Measurements from ENCODE around the gene OPRL1.
"Not testable (repeated sequence)": the region's sequence is repeated elsewhere in the genome, so short reads cannot be mapped to it uniquely, and the experiment has no call there.

The OPRL1 gene

DNA sequence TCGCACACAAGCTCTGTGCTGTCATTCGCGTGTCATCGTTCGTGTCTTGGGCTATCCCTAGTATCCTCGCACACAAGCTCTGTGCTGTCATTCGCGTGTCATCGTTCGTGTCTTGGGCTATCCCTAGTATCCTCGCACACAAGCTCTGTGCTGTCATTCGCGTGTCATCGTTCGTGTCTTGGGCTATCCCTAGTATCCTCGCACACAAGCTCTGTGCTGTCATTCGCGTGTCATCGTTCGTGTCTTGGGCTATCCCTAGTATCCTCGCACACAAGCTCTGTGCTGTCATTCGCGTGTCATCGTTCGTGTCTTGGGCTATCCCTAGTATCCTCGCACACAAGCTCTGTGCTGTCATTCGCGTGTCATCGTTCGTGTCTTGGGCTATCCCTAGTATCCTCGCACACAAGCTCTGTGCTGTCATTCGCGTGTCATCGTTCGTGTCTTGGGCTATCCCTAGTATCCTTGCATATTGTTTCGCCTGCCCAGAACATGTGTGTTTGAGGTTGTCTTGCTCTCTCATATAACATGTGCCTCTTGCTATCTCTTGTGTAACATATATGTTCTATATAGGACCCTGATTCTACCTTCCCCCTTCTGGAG lies 7.4 kb downstream of the OPRL1 start:
- not testable (repeated sequence) for H3K27ac ChIP-seq (ENCODE audit: low read depth, low read length); H3K4me3 ChIP-seq (ENCODE audit: low read depth in 1 of 2, low read length in 2 of 2); H3K36me3 ChIP-seq (ENCODE audit: control insufficient read depth in 1 of 2, insufficient read depth in 2 of 2, low read length in 2 of 2); H3K9ac ChIP-seq (ENCODE audit: low read depth in 1 of 2, low read length in 2 of 2); H3K9me3 ChIP-seq (ENCODE audit: control insufficient read depth in 1 of 2, low read length in 2 of 2)
- Histone ChIP-seq H3K27me3 (ENCODE audit: control insufficient read depth in 1 of 2, insufficient read depth in 2 of 2, low read length in 2 of 2) (peaks cover 35 to 36% of the 10 kb centered on the region in 2 donors), H3K4me1 (ENCODE audit: control insufficient read depth in 1 of 2, insufficient read depth in 2 of 2, low read length in 2 of 2) (peaks cover 0 to 12% of the 10 kb centered on the region in 2 donors)

DNA sequence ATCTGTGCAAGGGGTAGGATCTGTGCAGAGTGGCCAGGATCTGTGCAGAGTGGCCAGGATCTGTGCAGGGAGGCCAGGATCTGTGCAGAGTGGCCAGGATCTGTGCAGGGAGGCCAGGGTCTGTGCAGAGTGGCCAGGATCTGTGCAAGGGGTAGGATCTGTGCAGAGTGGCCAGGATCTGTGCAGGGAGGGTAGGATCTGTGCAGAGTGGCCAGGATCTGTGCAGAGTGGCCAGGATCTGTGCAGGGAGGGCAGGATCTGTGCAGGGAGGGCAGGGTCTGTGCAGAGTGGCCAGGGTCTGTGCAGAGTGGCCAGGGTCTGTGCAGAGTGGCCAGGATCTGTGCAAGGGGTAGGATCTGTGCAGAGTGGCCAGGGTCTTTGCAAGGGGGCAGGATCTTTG lies 8.7 kb downstream of the OPRL1 start:
- H3K36me3 ChIP-seq (ENCODE audit: control insufficient read depth in 1 of 2, insufficient read depth in 2 of 2, low read length in 2 of 2); H3K9me3 ChIP-seq (ENCODE audit: control insufficient read depth in 1 of 2, low read length in 2 of 2); H3K4me1 ChIP-seq (ENCODE audit: control insufficient read depth in 1 of 2, insufficient read depth in 2 of 2, low read length in 2 of 2); H3K9ac ChIP-seq (ENCODE audit: low read depth in 1 of 2, low read length in 2 of 2); H3K27ac ChIP-seq (ENCODE audit: low read depth, low read length); H3K4me3 ChIP-seq (ENCODE audit: low read depth in 1 of 2, low read length in 2 of 2): not testable (repeated sequence)
- peaks cover 28 to 30% of the 10 kb centered on the region in 2 donors for H3K27me3 ChIP-seq (ENCODE audit: control insufficient read depth in 1 of 2, insufficient read depth in 2 of 2, low read length in 2 of 2)

DNA sequence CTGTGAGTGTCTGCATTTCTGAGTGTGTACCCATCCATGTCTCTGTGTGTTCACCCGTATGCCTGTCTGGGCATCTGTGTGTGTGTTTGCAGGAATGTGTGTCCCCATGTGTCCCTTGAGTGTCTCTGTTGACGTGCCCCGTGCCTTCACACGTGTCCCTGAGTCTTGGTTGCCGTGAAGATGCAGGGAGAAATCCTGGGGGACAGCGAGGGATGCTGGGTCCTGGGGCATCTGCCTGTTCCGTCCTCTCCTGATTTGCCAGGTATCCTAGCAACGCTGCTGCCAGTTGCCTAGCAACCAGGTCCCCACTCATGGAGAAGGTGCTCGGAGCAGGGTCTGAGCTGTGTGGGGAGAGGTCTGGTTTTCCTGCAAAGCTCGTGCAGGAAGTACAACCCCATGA lies 10.3 kb downstream of the OPRL1 start:
- no peak overlapping the region for H3K9ac ChIP-seq (ENCODE audit: low read depth in 1 of 2, low read length in 2 of 2)
- no peak overlapping the region for H3K4me3 ChIP-seq (ENCODE audit: low read depth in 1 of 2, low read length in 2 of 2)
- no peaks in the 10 kb centered on the region for H3K9me3 ChIP-seq (ENCODE audit: control insufficient read depth in 1 of 2, low read length in 2 of 2)
- H3K27ac ChIP-seq (ENCODE audit: low read depth, low read length), result no peak overlapping the region
- no peaks in the 10 kb centered on the region for H3K36me3 ChIP-seq (ENCODE audit: control insufficient read depth in 1 of 2, insufficient read depth in 2 of 2, low read length in 2 of 2)
- no peaks in the 10 kb centered on the region for H3K4me1 ChIP-seq (ENCODE audit: control insufficient read depth in 1 of 2, insufficient read depth in 2 of 2, low read length in 2 of 2)
- H3K27me3 ChIP-seq (ENCODE audit: control insufficient read depth in 1 of 2, insufficient read depth in 2 of 2, low read length in 2 of 2), result peaks cover 14 to 24% of the 10 kb centered on the region in 2 donors

DNA sequence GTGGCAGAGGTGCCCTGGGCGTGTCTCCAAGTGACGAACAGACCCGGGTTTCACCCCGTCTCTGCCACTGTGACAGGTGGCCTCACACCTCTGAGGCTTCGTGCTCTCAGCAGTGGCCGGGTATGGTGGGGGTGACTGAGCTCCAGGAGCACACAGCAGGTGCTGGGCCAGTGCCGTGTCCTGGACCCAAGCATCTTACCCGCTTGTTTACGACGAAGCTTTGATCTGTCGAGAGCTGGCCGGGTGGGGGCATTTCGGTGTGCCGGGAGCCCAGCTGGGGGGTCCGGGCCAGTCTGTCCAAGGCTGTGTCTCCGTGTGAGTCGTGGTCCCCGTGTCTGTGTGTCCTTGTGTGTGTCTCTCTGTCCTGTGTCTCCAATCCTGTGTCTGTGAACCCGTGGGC lies 11.5 kb downstream of the OPRL1 start:
- H3K4me1 ChIP-seq (ENCODE audit: control insufficient read depth in 1 of 2, insufficient read depth in 2 of 2, low read length in 2 of 2), result no peaks in the 10 kb centered on the region
- no peak overlapping the region for H3K9ac ChIP-seq (ENCODE audit: low read depth in 1 of 2, low read length in 2 of 2)
- peaks cover 11 to 23% of the 10 kb centered on the region in 2 donors for H3K27me3 ChIP-seq (ENCODE audit: control insufficient read depth in 1 of 2, insufficient read depth in 2 of 2, low read length in 2 of 2)
- H3K4me3 ChIP-seq (ENCODE audit: low read depth in 1 of 2, low read length in 2 of 2), result no peak overlapping the region
- H3K27ac ChIP-seq (ENCODE audit: low read depth, low read length), result no peak overlapping the region
- no peaks in the 10 kb centered on the region for H3K36me3 ChIP-seq (ENCODE audit: control insufficient read depth in 1 of 2, insufficient read depth in 2 of 2, low read length in 2 of 2)
- H3K9me3 ChIP-seq (ENCODE audit: control insufficient read depth in 1 of 2, low read length in 2 of 2), result no peaks in the 10 kb centered on the region

DNA sequence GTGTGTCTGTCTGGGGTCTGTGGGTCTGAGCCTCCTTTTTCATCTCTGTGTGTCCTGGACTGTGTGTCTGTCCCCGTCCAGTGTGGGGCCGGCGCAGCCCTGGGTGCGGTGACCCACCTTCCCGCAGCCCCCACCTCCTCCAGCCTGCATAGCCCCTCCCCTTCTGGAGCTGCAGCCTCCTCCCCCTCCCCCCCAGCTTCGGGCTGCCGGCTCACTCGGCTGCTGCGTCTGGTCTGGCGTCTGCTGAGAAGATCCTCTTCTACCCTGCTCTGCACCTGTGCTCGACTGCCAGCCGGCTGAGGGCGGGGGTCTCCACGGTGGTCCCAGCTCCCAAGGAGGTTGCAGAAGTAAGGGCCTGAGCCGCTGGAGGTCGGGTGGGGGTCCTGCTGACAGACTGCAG lies 11.9 kb downstream of the OPRL1 start:
- Histone ChIP-seq H3K4me3 (ENCODE audit: low read depth in 1 of 2, low read length in 2 of 2) (no peak overlapping the region), H3K36me3 (ENCODE audit: control insufficient read depth in 1 of 2, insufficient read depth in 2 of 2, low read length in 2 of 2) (no peaks in the 10 kb centered on the region), H3K4me1 (ENCODE audit: control insufficient read depth in 1 of 2, insufficient read depth in 2 of 2, low read length in 2 of 2) (no peaks in the 10 kb centered on the region), H3K27me3 (ENCODE audit: control insufficient read depth in 1 of 2, insufficient read depth in 2 of 2, low read length in 2 of 2) (peaks cover 7 to 23% of the 10 kb centered on the region in 2 donors), H3K9ac (ENCODE audit: low read depth in 1 of 2, low read length in 2 of 2) (no peak overlapping the region), H3K27ac (ENCODE audit: low read depth, low read length) (no peak overlapping the region), H3K9me3 (ENCODE audit: control insufficient read depth in 1 of 2, low read length in 2 of 2) (no peaks in the 10 kb centered on the region)

DNA sequence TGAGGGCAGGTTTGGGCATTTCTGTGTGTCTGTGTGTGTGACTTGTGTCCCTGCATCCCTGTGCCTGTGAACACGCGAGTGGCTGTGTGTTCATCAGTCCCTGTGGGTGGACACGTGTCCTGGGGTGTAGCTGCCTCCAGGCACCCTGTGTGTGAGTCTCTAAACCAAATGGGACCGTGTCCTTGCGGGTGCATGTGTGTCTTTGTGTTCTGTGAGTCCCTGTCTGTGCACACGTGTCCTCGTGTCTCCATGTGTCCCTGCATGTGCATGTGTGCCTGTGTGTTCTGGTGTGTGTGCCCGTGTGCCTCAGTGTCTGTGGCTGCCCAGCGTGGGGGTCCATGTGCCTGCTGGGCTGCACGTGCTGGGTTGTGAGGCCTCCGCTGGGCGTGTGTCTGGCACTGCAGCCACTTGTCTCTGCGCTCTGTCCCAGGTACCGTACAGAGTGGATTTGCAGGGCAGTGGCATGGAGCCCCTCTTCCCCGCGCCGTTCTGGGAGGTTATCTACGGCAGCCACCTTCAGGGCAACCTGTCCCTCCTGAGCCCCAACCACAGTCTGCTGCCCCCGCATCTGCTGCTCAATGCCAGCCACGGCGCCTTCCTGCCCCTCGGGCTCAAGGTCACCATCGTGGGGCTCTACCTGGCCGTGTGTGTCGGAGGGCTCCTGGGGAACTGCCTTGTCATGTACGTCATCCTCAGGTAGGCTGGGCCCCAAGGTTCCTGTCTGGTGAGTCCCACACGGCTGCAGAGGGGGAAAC lies 12.6 kb downstream of the OPRL1 start:
- H3K9ac ChIP-seq (ENCODE audit: low read depth in 1 of 2, low read length in 2 of 2), result no peak overlapping the region

DNA sequence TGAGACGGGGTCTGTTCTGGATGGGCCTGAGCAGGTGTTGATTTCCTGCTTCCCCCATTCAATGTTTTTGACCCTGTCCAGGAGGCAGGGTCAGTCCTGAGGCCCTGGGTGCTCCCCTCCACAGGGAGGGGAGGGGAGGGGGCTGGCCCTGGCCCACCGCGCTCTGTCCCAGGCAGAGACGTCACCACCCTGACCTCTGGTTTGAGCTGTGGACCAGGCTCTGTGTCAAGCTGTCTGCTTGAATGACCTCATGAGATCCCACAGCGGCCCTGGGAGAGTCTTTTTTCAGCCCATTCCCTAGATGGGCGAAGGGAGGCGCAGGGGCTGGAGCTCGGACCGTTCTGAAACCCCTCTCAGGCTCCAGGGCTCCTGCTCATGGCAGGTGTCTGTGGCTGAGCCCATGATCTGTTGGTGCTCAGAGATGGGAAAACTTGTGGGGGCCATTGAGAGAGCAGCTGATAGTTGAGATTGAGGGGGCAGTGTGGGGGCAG lies 13.2 kb downstream of the OPRL1 start:
- Histone ChIP-seq H3K4me1 (ENCODE audit: control insufficient read depth in 1 of 2, insufficient read depth in 2 of 2, low read length in 2 of 2) (no peaks in the 10 kb centered on the region), H3K36me3 (ENCODE audit: control insufficient read depth in 1 of 2, insufficient read depth in 2 of 2, low read length in 2 of 2) (no peaks in the 10 kb centered on the region), H3K27ac (ENCODE audit: low read depth, low read length) (no peak overlapping the region), H3K27me3 (ENCODE audit: control insufficient read depth in 1 of 2, insufficient read depth in 2 of 2, low read length in 2 of 2) (peaks cover 5 to 23% of the 10 kb centered on the region in 2 donors), H3K9me3 (ENCODE audit: control insufficient read depth in 1 of 2, low read length in 2 of 2) (no peaks in the 10 kb centered on the region), H3K4me3 (ENCODE audit: low read depth in 1 of 2, low read length in 2 of 2) (no peak overlapping the region), H3K9ac (ENCODE audit: low read depth in 1 of 2, low read length in 2 of 2) (no peak overlapping the region)

More for the DNA sequence above, 12.6 kb downstream of the OPRL1 start:
- Histone ChIP-seq H3K9me3 (ENCODE audit: control insufficient read depth in 1 of 2, low read length in 2 of 2) (no peaks in the 10 kb centered on the region), H3K4me1 (ENCODE audit: control insufficient read depth in 1 of 2, insufficient read depth in 2 of 2, low read length in 2 of 2) (no peaks in the 10 kb centered on the region), H3K27me3 (ENCODE audit: control insufficient read depth in 1 of 2, insufficient read depth in 2 of 2, low read length in 2 of 2) (peaks cover 5 to 23% of the 10 kb centered on the region in 2 donors), H3K27ac (ENCODE audit: low read depth, low read length) (no peak overlapping the region), H3K36me3 (ENCODE audit: control insufficient read depth in 1 of 2, insufficient read depth in 2 of 2, low read length in 2 of 2) (no peaks in the 10 kb centered on the region), H3K4me3 (ENCODE audit: low read depth in 1 of 2, low read length in 2 of 2) (no peak overlapping the region)

DNA sequence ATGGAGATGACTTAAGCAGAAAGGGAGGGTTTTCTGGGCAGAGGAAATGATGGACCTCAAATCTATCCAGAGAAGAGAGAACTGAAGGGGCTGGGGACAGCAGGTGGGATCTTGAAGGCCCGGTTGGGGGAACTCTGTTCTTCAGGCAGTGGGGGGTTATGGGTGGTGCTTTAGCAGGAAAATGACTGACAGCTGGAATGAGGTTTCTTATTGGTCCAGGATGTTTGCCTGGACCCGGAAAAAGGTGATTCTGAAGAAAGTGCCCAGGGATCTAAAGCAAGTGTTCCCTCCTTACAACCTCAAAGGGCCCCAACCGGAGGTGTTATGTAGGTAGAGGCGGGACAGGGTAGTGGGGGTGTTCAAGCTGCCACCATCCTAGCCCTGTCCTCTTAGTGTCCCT lies 15.6 kb downstream of the OPRL1 start:
- Histone ChIP-seq H3K27me3 (ENCODE audit: control insufficient read depth in 1 of 2, insufficient read depth in 2 of 2, low read length in 2 of 2) (peaks cover 5 to 9% of the 10 kb centered on the region in 2 donors), H3K36me3 (ENCODE audit: control insufficient read depth in 1 of 2, insufficient read depth in 2 of 2, low read length in 2 of 2) (peaks cover 0 to 3% of the 10 kb centered on the region in 2 donors), H3K4me3 (ENCODE audit: low read depth in 1 of 2, low read length in 2 of 2) (no peak overlapping the region), H3K9ac (ENCODE audit: low read depth in 1 of 2, low read length in 2 of 2) (no peak overlapping the region), H3K27ac (ENCODE audit: low read depth, low read length) (no peak overlapping the region), H3K9me3 (ENCODE audit: control insufficient read depth in 1 of 2, low read length in 2 of 2) (no peaks in the 10 kb centered on the region), H3K4me1 (ENCODE audit: control insufficient read depth in 1 of 2, insufficient read depth in 2 of 2, low read length in 2 of 2) (no peaks in the 10 kb centered on the region)

DNA sequence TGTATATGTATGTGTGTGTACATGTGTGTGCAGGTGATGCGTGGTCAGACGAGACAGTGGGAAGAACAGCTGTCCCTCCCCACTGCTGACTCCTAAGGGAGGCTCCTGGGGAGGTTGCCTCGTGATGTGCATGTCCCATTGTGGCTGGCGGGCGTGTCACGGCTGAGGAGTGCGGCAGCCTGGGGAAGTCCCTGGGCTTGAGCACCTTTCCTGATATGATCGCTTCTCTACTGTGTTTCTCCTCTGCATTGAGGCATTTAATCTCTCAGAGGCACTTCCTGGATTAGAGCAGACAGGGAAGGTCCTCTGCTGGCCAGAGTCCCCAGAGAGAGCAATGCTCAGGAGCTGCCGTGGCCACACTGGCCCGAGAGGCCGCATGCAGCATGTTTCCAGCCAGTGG lies 16.0 kb downstream of the OPRL1 start:
- Histone ChIP-seq H3K27me3 (ENCODE audit: control insufficient read depth in 1 of 2, insufficient read depth in 2 of 2, low read length in 2 of 2) (peaks cover 7 to 14% of the 10 kb centered on the region in 2 donors), H3K4me3 (ENCODE audit: low read depth in 1 of 2, low read length in 2 of 2) (no peak overlapping the region), H3K36me3 (ENCODE audit: control insufficient read depth in 1 of 2, insufficient read depth in 2 of 2, low read length in 2 of 2) (peaks cover 0 to 3% of the 10 kb centered on the region in 2 donors), H3K9ac (ENCODE audit: low read depth in 1 of 2, low read length in 2 of 2) (no peak overlapping the region), H3K27ac (ENCODE audit: low read depth, low read length) (no peak overlapping the region), H3K9me3 (ENCODE audit: control insufficient read depth in 1 of 2, low read length in 2 of 2) (no peaks in the 10 kb centered on the region), H3K4me1 (ENCODE audit: control insufficient read depth in 1 of 2, insufficient read depth in 2 of 2, low read length in 2 of 2) (no peaks in the 10 kb centered on the region)

DNA sequence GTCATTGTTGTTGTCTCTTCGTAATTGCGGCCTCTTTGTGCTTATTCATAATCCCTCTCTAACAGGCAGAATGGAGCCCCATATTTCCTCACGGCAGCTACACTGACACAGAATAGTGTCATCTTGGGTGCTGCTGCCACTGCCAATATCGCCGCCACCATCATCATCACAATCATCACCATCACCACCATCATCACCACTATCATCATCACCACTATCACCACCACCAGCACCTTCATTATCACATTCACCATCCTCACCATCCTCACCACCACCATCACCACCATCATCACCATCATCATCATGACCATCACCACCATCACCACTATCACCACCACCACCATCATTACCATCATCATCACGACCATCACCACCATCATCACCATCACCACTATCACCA lies 16.7 kb downstream of the OPRL1 start:
- peaks cover 13 to 19% of the 10 kb centered on the region in 2 donors for H3K27me3 ChIP-seq (ENCODE audit: control insufficient read depth in 1 of 2, insufficient read depth in 2 of 2, low read length in 2 of 2)
- H3K27ac ChIP-seq (ENCODE audit: low read depth, low read length), result no peak overlapping the region
- H3K36me3 ChIP-seq (ENCODE audit: control insufficient read depth in 1 of 2, insufficient read depth in 2 of 2, low read length in 2 of 2), result peaks cover 0 to 3% of the 10 kb centered on the region in 2 donors
- H3K4me1 ChIP-seq (ENCODE audit: control insufficient read depth in 1 of 2, insufficient read depth in 2 of 2, low read length in 2 of 2), result no peaks in the 10 kb centered on the region
- no peak overlapping the region for H3K9ac ChIP-seq (ENCODE audit: low read depth in 1 of 2, low read length in 2 of 2)
- no peak overlapping the region for H3K4me3 ChIP-seq (ENCODE audit: low read depth in 1 of 2, low read length in 2 of 2)
- H3K9me3 ChIP-seq (ENCODE audit: control insufficient read depth in 1 of 2, low read length in 2 of 2), result no peaks in the 10 kb centered on the region

All from duodenal mucosa (tissue), 2 donors.